GM18498 (cell line): ENCODE measurements around the gene ENOX2.

Experiments
- ATAC-seq: cut with Tn5 transposase; IDR thresholded peaks from one replicate; pipeline ENCODE4 v1.9.1; 2021; ENCODE audit warnings: mild to moderate bottlenecking, moderate library complexity; ENCODE audit not compliant: unreplicated experiment

The ENOX2 gene

GRCh38 chrX:130885508-130885907 lies 17.5 kb downstream of the ENOX2 start:
- no peak for ATAC-seq

GRCh38 chrX:130884627-130885026 lies 18.4 kb downstream of the ENOX2 start:
- no peak for ATAC-seq

GRCh38 chrX:130879869-130880268 lies 23.1 kb downstream of the ENOX2 start:
- ATAC-seq: no peak

GRCh38 chrX:130878350-130879341 lies 24.4 kb downstream of the ENOX2 start:
- no peak for ATAC-seq

- ATAC-seq: no peak
Observed at GRCh38 chrX:130877892-130878341, 25.1 kb downstream of the ENOX2 start.

- ATAC-seq: no peak
Observed at GRCh38 chrX:130876226-130876625, 26.8 kb downstream of the ENOX2 start.

GRCh38 chrX:130874751-130875150 lies 28.3 kb downstream of the ENOX2 start:
- ATAC-seq: no peak

- ATAC-seq: no peak
Observed at GRCh38 chrX:130869239-130869638, 33.8 kb downstream of the ENOX2 start.

GRCh38 chrX:130861462-130861861 lies 41.5 kb downstream of the ENOX2 start:
- no peak for ATAC-seq

GRCh38 chrX:130857207-130857606 lies 45.8 kb downstream of the ENOX2 start:
- ATAC-seq: peak; percentile 95

- ATAC-seq: no peak
Observed at GRCh38 chrX:130851569-130851968, 51.4 kb downstream of the ENOX2 start.

GRCh38 chrX:130848763-130849162 lies 54.2 kb downstream of the ENOX2 start:
- ATAC-seq: peak; percentile 76

- no peak for ATAC-seq
Observed at GRCh38 chrX:130846746-130847145, 56.3 kb downstream of the ENOX2 start.

- no peak for ATAC-seq
Observed at GRCh38 chrX:130841776-130842175, 61.2 kb downstream of the ENOX2 start.

GRCh38 chrX:130840345-130840744 lies 62.7 kb downstream of the ENOX2 start:
- ATAC-seq: no peak

GRCh38 chrX:130836447-130836846 lies 66.6 kb downstream of the ENOX2 start:
- no peak for ATAC-seq

GRCh38 chrX:130834830-130835229 lies 68.2 kb downstream of the ENOX2 start:
- ATAC-seq: no peak

- ATAC-seq: no peak
Observed at GRCh38 chrX:130834149-130834548, 68.9 kb downstream of the ENOX2 start.

GRCh38 chrX:130831347-130831722 lies 71.7 kb downstream of the ENOX2 start:
- no peak for ATAC-seq

- no peak for ATAC-seq
Observed at GRCh38 chrX:130830599-130831346, 72.2 kb downstream of the ENOX2 start.
